HG03139 (cell line): ENCODE data around the gene RPS6KB2.
"Not testable (repeated sequence)": the region's sequence is repeated elsewhere in the genome, so short reads cannot be mapped to it uniquely, and the experiment has no call there.

Experiments
- ATAC-seq: cut with Tn5 transposase; IDR thresholded peaks from one replicate; pipeline ENCODE4 v1.9.1; 2021; ENCODE audit not compliant: unreplicated experiment

The RPS6KB2 gene

GRCh38 chr11:67397536-67397935, 30.8 kb upstream of the RPS6KB2 start:
- no peak for ATAC-seq

- ATAC-seq, result no peak
These were observed 30.2 kb upstream of the RPS6KB2 start for GRCh38 chr11:67397986-67398660.

GRCh38 chr11:67398661-67399563, 29.4 kb upstream of the RPS6KB2 start:
- no peak for ATAC-seq

- no peak for ATAC-seq
These were observed 27.9 kb upstream of the RPS6KB2 start for GRCh38 chr11:67400251-67400941.

DNA sequence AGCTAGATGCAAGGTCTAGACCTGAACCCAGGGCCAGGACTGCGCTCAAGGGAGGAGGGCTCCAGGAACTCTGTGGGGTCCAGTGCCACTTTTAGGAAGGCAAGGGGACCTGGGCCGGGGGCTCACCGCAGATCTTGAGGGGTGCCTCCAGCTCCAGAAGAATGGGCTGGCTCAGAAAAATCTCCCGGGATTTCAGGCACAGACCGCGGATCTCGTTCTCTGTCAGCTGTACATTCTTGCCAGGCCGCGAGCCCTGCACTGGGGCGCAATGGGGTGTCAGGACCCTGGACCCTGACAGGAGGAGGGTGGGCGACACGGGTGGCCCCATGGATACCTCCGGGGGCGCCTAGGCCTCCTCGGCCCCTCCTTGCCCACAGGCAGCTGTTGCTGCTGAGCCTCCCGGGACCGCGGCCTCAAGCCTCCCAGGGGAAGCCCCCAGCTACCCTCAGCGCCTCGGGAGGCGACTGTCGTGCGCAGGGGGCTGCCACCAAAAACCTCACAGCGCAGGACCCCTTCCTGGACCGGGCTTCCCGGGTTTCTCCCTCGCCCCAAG, 27.3 kb upstream of the RPS6KB2 start:
- ATAC-seq, result no peak

DNA sequence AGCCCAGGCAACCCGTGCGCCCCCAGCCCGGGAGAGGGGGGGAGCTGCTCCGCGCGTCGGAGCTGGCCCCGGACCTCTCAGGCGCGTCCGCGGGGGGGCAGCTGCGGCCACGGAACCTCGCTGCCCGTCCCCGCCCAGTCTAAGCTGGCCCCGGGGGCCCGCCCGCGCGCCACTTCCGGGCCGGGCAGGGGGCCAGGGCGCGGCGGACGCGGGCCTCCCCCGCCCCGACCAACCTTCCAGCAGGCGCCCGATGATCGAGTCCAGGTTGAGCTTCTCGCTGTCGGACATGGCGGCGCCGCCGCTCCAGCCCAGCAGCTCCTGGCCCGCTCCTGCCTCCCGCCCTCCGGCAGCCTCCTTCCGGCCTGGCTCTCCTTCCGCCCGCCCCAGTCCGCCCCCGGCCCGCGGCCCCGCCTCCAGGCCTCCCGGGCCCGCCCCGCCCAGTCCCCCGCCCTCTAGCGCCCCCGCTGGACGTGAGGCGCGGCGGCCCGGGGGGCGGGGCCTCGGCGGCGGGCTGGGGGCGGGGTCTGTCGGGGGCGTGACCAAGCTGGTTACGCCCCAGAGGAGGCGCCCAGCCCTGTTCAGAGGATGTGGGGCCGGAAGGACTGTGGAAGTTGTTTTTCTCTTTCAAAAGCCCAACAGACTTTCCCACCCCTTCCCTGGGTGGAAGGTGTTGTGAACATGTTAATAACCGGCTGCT, 26.7 kb upstream of the RPS6KB2 start, which contains the start of gene PPP1CA:
TSS of gene PPP1CA (minus strand) at position 364 of the 697 bp plus-strand sequence. CDS start at position 288, 76 bp downstream.
- peak; percentile 55 for ATAC-seq

- ATAC-seq, result not testable (repeated sequence)
These were observed 26.0 kb upstream of the RPS6KB2 start for GRCh38 chr11:67402192-67402839.

GRCh38 chr11:67403085-67403484, 25.2 kb upstream of the RPS6KB2 start:
- not testable (repeated sequence) for ATAC-seq

DNA sequence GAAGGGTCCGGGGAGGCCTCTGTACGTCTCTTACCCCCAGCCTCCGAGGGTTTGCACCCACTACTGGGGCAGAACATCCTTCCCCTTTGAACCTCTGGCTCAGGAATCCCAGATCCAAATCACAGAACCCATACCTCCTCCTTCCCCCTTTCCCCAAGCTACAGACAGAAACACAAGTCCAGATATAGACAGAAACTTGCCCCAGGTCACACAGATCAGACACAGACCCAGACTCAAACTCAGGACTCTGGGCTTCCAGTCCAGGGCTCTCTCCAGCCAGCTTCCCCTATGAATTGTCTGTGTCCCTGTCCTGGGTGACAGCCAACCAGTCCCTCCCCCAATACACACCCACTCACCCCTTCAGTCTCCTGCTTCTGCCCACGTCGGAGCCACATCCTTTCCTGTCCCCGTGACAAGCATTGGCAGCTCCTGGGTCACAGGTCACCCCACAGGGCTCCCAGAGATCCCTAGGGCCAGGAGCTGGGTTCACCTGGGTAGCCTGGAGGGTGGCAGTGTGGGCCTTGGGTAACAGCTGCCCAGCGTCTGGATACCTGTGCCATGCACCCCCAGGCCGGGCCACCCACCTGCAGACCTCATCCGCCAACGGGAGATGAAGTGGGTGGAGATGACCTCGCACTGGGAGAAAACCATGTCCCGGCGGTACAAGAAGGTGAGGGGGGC, 23.6 kb upstream of the RPS6KB2 start:
- ATAC-seq, result no peak

DNA sequence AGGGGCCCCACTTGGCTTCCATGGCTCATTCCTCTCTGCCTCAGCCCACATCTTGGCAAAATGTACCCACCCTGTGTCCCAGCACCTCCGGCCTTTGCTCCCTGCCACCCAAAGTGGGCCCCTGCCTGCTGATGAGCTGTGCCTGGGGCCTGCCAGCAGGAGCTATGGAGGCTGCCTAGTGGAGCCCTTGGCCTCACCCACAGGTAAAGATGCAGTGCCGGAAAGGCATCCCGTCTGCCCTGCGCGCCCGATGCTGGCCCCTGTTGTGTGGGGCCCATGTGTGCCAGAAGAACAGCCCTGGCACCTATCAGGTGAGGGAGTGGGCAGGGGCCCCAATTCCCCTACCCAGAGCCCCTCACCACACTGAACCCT, 23.1 kb upstream of the RPS6KB2 start:
- no peak for ATAC-seq

DNA sequence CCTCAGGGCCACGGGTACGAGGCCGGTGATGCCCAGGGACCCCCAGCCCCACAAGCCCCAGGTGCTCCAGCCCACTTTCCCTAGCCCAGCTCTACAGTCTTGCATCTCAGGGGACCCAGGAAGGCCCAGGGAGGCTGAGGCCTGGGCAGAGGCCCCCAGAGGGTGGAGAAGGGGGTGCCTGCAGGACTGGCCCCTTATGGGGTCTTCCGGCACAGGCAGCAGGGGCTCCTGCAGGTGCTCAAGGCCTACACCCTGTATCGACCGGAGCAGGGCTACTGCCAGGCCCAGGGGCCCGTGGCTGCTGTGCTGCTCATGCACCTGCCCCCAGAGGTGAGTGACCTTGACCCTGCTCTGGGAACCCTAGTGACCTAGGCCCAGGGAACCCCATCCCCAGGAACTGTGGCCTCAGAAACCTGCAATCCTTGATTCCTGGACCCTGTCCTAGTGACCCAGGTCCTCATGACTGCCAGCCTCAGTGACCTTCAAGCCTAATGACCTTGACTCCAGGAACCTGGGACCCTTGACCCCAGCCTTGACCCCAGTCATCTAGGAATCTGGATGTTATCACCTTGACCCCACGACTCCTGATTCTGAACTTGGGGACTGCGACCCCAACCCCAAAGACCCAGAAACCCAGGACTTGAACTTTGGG, 22.5 kb upstream of the RPS6KB2 start:
- no peak for ATAC-seq

DNA sequence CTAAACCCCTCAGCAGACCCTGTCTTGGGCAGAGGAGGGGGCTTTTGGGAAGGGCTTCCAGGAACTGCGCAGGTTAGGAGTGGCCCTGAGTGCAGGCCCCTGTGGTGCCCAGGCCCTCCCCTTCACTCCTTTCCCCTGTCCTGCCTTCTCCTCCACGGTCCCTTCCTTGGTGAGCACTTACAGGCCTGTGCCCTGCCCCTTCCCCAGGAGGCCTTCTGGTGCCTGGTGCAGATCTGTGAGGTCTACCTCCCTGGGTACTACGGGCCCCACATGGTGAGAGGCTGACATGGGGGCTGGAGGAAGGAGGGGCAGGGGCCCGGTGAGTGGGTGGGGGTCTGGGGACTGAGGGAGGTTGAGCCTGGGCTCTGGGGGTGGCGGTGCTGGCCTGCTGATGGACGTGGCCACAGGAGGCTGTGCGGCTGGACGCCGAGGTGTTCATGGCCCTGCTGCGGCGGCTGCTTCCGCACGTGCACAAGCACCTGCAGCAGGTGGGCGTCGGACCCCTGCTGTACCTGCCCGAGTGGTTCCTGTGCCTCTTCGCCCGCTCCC, 21.8 kb upstream of the RPS6KB2 start:
- ATAC-seq, result no peak

- ATAC-seq, result no peak
These were observed 21.2 kb upstream of the RPS6KB2 start for GRCh38 chr11:67406969-67407687.

DNA sequence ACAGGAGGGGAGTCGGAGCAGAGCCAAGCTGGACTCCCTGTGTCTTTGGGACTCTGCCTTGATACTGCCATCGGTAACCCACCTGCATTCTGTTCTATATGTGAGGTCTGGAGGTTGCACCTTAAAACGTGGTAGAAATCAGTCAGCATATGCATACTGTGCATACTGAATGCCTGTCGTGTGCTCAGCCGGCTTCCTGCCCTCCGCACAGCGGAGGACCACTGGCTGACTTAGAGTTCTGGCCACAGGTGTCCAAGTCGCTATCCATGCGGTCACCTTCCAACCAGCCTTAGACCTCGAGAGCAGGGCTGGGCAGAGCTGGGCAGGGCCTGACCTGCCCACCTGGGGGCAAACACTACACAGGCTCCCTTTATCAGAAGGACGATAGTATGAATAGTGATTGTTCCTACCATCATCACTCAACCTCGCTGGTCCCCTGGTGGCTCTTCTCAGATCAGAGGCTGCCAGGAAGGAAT, 20.6 kb upstream of the RPS6KB2 start:
- ATAC-seq, result no peak

- ATAC-seq, result no peak
These were observed 19.7 kb upstream of the RPS6KB2 start for GRCh38 chr11:67408437-67409200.

DNA sequence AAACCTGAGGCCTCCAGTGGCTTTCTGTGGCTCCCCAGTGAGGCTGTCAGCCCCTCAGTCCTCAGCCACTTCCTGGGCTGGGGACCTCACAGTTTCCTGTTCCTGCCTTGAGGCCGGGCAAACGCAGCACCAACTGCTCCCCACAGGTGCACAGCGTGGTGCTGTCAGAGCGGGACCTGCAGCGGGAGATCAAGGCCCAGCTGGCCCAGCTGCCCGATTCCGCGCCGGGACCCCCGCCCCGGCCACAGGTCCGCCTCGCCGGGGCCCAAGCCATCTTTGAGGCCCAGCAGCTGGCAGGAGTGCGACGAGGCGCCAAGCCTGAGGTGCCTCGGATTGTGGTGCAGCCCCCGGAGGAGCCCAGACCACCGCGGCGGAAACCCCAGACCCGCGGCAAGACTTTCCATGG, 19.0 kb upstream of the RPS6KB2 start:
- ATAC-seq, result no peak

DNA sequence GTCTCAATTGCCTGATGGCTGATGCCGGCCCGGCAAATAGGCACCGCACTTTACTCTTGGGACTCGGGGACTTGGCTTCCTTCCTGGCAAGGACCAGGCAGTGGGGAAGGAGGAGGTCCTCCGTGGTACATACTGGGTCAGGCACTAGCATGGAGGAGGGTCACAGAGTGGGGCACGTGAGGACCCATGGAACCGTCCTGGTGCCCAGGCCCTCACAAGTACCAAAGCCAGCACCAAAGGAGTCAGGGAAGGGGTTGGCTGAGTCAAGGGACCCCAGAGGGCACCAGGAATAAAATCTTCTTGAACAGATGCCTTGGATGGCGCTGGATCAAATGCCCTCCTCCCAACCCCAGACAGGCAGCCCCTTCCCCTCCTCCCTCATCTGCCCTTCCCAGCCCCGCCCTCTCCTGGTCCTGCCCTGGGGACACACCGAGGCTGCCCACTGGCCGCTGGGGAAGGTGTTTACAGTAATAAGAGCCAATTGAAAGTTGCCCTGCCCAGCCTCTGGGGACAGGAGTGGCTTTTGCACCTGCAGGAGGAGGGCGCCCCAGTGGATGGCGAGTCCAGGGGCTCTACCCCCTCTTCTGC, 18.4 kb upstream of the RPS6KB2 start:
- ATAC-seq, result no peak
